HepG2 (cell line): ENCODE results near the gene TMEM98. TPM values are rescaled to one million over a fixed set of nuclear protein-coding genes. Genes with fewer than 3 reads are reported as not detected.

Experiments
- ATAC-seq: fragments of 200-7000 bp; cut with Tn5 transposase; 3 replicates; pipeline ENCODE4 v1.9.1; 2020; ENCODE audit warnings: mild to moderate bottlenecking, moderate library complexity
- BruUV-seq: library from RNA; stranded (reverse); fragments of 400-500 nt; replicated peaks from 2 replicates; lab custom pipeline; 2021; lab: Mats Ljungman, UMichigan
- CTCF ChIA-PET: fragments of 300-600 bp; formaldehyde crosslinking; extraction: SDS; loops from one replicate; lab custom pipeline; 2021; ENCODE audit warnings: low total read pairs, inconsistent platforms, low intra/inter-chr PET ratio; lab: Yijun Ruan, JAX
- POLR2A ChIA-PET: fragments of 350-600 bp; sonication (Branson Sonifier 250); formaldehyde crosslinking; loops from one replicate; lab custom pipeline; 2020; ENCODE audit warnings: antibody characterized with exemption, inconsistent platforms; lab: Yijun Ruan, JAX
- DNase-seq: peaks from one replicate; pipeline ENCODE4 v3.0.0-alpha.2; 2015; ENCODE audit warnings: low spot score
- FAIRE-seq: peaks from 3 replicates; lab custom pipeline; 2011; peaks lifted over from hg19 to GRCh38; lab: Jason Lieb, UNC
- H2AFZ ChIP-seq: one replicate; pipeline ENCODE4 v1.6.1; 2011; ENCODE audit warnings: low read length, inconsistent platforms
- H3K27ac ChIP-seq: fragments of 300-600 bp; 3 replicates; pipeline ENCODE4 v1.8.0; 2011; ENCODE audit warnings: mixed run types, mild to moderate bottlenecking, mixed read lengths, low read length, inconsistent platforms; ENCODE audit not compliant: insufficient read depth; ENCODE audit errors: extremely low read length
- H3K27me3 ChIP-seq, 2 experiments: fragments of 200-600 bp in 1 of 2; 2 replicates in 1 of 2; 3 replicates in 1 of 2; pipeline versions ENCODE4 v1.6.0 to v1.8.0; 2011; ENCODE audit warnings: low read length in 2 of 2, mild to moderate bottlenecking in 2 of 2, moderate library complexity in 2 of 2, inconsistent platforms in 1 of 2; ENCODE audit not compliant: insufficient read depth in 2 of 2, control insufficient read depth in 1 of 2
- H3K36me3 ChIP-seq, 2 experiments: fragments of 200-600 bp in 1 of 2; replicated peaks in 1 of 2; 2 replicates in 1 of 2; 3 replicates in 1 of 2; pipeline versions ENCODE4 v1.5.1 to v1.8.0; 2011; ENCODE audit warnings: low read length in 2 of 2, inconsistent platforms in 1 of 2; ENCODE audit not compliant: insufficient read depth in 2 of 2, control insufficient read depth in 1 of 2
- H3K4me1 ChIP-seq: 2 replicates; pipeline ENCODE4 v1.5.1; 2012; ENCODE audit warnings: low read length, inconsistent platforms; ENCODE audit not compliant: insufficient read depth
- H3K4me2 ChIP-seq: 2 replicates; pipeline ENCODE4 v1.6.0; 2011; ENCODE audit warnings: low read depth, low read length, inconsistent platforms
- H3K4me3 ChIP-seq, 3 experiments: fragments of 200-600 bp in 1 of 3; sonication (generic), shearing (Covaris generic) in 1 of 3; replicated peaks in 1 of 3; 2 replicates each; pipeline ENCODE4 v1.5.1; 2011 to 2016; ENCODE audit warnings: low read length in 3 of 3, inconsistent platforms in 2 of 3, low read depth in 2 of 3, mild to moderate bottlenecking in 2 of 3, control low read depth in 1 of 3, mixed read lengths in 1 of 3; ENCODE audit not compliant: insufficient read depth in 1 of 3
- H3K79me2 ChIP-seq: one replicate; pipeline ENCODE4 v1.6.1; 2011; ENCODE audit warnings: low read length, inconsistent platforms; ENCODE audit not compliant: insufficient read depth
- H3K9ac ChIP-seq: 2 replicates; pipeline ENCODE4 v1.6.0; 2011; ENCODE audit warnings: mild to moderate bottlenecking, low read depth, low read length, inconsistent platforms; ENCODE audit not compliant: insufficient read depth
- H3K9me3 ChIP-seq: 2 replicates; pipeline ENCODE4 v1.5.1; 2012; ENCODE audit warnings: mild to moderate bottlenecking, low read length
- H4K20me1 ChIP-seq: 2 replicates; pipeline ENCODE4 v1.6.0; 2011; ENCODE audit warnings: inconsistent platforms, mild to moderate bottlenecking, low read length, moderate library complexity; ENCODE audit not compliant: insufficient read depth
- FOXP1 ChIP-seq, 2 experiments: fragments of 450-650 bp in 1 of 2; IDR thresholded peaks; 2 replicates each; pipeline ENCODE4 v1.6.1; 2017 to 2018; ENCODE audit warnings: antibody characterized with exemption in 1 of 2
- GATAD2A ChIP-seq: IDR thresholded peaks from 2 replicates; pipeline ENCODE4 v1.6.1; 2016
- HNF4A ChIP-seq: sonication (generic); formaldehyde crosslinking; IDR thresholded peaks from 2 replicates; pipeline ENCODE4 v1.4.0; 2020; ENCODE audit warnings: missing genetic modification reagents
- IKZF4 ChIP-seq: sonication (generic); formaldehyde crosslinking; IDR thresholded peaks from 2 replicates; pipeline ENCODE4 v1.5.1; 2020; ENCODE audit warnings: borderline replicate concordance, mild to moderate bottlenecking, low read depth, missing genetic modification reagents; ENCODE audit errors: not compliant biosample characterization
- MAFK ChIP-seq, 2 experiments: IDR thresholded peaks in 1 of 2; conservative IDR thresholded peaks in 1 of 2; 2 replicates each; pipeline ENCODE4 v1.6.1; 2011; ENCODE audit warnings: improper control_type of control experiment in 2 of 2, low read length in 2 of 2
- POLR2AphosphoS2 ChIP-seq: IDR thresholded peaks from 2 replicates; pipeline ENCODE4 v1.6.1; 2011; ENCODE audit warnings: low read depth, low read length, improper control_type of control experiment
- RBAK ChIP-seq: sonication (generic); formaldehyde crosslinking; IDR thresholded peaks from 2 replicates; pipeline ENCODE4 v1.5.1; 2020; ENCODE audit warnings: mild to moderate bottlenecking, missing genetic modification reagents
- ZNF12 ChIP-seq: sonication (generic); formaldehyde crosslinking; IDR thresholded peaks from 2 replicates; pipeline ENCODE4 v1.5.0; 2020; ENCODE audit warnings: missing genetic modification reagents
- ZNF207 ChIP-seq: fragments of 450-650 bp; IDR thresholded peaks from 2 replicates; pipeline ENCODE4 v1.6.1; 2016; ENCODE audit warnings: antibody characterized with exemption, borderline replicate concordance
- ZNF496 ChIP-seq: sonication (generic); formaldehyde crosslinking; IDR thresholded peaks from 2 replicates; pipeline ENCODE4 v1.8.1; 2023; ENCODE audit warnings: mild to moderate bottlenecking, moderate library complexity, missing genetic modification reagents; ENCODE audit not compliant: insufficient replicate concordance
- ZNF776 ChIP-seq: sonication (generic); formaldehyde crosslinking; IDR thresholded peaks from 2 replicates; pipeline ENCODE4 v1.4.0; 2020; ENCODE audit warnings: mild to moderate bottlenecking, missing genetic modification reagents
- ZNF777 ChIP-seq: sonication (generic); formaldehyde crosslinking; IDR thresholded peaks from 2 replicates; pipeline ENCODE4 v1.4.0; 2020; ENCODE audit warnings: missing genetic modification reagents
- WGBS: methylation state at CpG from one replicate; pipeline ENCODE4 v1.1.6; 2017; ENCODE audit warnings: low lambda C conversion rate; 5-methylcytosine and 5-hydroxymethylcytosine counted together
- in situ Hi-C: cut with HindIII; loops from 2 replicates; pipeline ENCODE4 v1.10.0; 2017; ENCODE audit warnings: low pct_unique_long_range_greater_than_20kb; ENCODE audit not compliant: extremely low pct_ligation_motif_present
- intact Hi-C: fragments of 100-400 bp; cut with micrococcal nuclease; formaldehyde crosslinking; loops from one replicate; pipeline ENCODE4 v1.10.0; 2022; ENCODE audit not compliant: unreplicated experiment
- polyA plus RNA-seq, 8 experiments: library from polyadenylated mRNA; depleted of rRNA in 3 of 8; stranded (reverse) in 7 of 8; unstranded in 1 of 8; fragments of >200 nt; fragmentation: Illumina TruSeq in 4 of 8; extraction: Trizol in 4 of 8; gene quantifications; 2 replicates each; pipeline versions ENCODE4 v1.2.1 to v1.2.3, GENCODE V29; 2011 to 2016; ENCODE audit warnings: low read depth in 4 of 8, missing spikeins in 1 of 8, mixed read lengths in 1 of 8; ENCODE audit not compliant: insufficient read depth in 1 of 8
- total RNA-seq, 5 experiments: library from RNA; depleted of rRNA; stranded (reverse); fragments of >200 nt; fragmentation: Illumina TruSeq; extraction: Trizol; gene quantifications; 2 replicates each; pipeline ENCODE4 v1.2.3, GENCODE V29; 2016; ENCODE audit warnings: low read depth in 1 of 5
- TF ChIP-seq, protein P1 (sequence below): IDR thresholded peaks from 2 replicates; pipeline ENCODE4 v1.4.0; 2020; ENCODE audit warnings: mild to moderate bottlenecking, missing genetic modification reagents
- TF ChIP-seq, protein P2 (sequence below): sonication (generic); formaldehyde crosslinking; IDR thresholded peaks from 2 replicates; pipeline ENCODE4 v1.9.0; 2021; ENCODE audit warnings: missing genetic modification reagents, borderline replicate concordance
- TF ChIP-seq, protein P3 (sequence below): sonication (generic); formaldehyde crosslinking; IDR thresholded peaks from 2 replicates; pipeline ENCODE4 v1.5.0; 2020; ENCODE audit warnings: missing genetic modification reagents
- TF ChIP-seq, protein P4 (sequence below): sonication (generic); formaldehyde crosslinking; IDR thresholded peaks from 2 replicates; pipeline ENCODE4 v1.4.0; 2020; ENCODE audit warnings: missing genetic modification reagents, borderline replicate concordance

TMEM98 gene
- total and polyA plus RNA-seq, 2 of the 13 experiments (the other 11 are each of a cell fraction or from before 2014, with no cell fraction given), result 103 to 175 TPM

DNA sequence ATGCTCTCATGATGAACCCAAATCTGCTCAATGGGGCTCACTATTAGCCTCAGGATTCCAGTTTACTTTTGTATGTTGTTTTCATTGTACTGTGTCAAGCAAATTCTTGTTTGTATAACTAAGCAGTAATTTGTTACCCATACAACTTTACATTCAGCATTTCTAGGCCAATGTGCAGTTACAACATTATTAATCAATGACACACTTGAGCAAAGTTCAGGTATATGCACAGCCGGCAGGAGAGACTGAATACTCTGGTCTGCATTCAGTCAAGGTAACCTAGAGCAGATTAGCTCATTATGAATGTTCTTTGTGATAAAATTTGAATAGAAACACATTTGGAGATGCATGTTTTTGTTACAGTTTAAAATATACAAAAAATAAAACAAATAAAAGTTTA, 48.8 kb upstream of the TMEM98 start:
- DNase-seq (peak; percentile 16), ATAC-seq (peak; percentile 20; the same call in 2 of the 3 replicates), FAIRE-seq (no peak)
- Histone ChIP-seq H3K4me2 (no peak overlapping the region), H3K79me2 (peaks cover 3% of the 10 kb centered on the region), H3K4me1 (peaks cover 38% of the 10 kb centered on the region), H3K36me3 (no peaks in the 10 kb centered on the region), H3K27me3 (no peaks in the 10 kb centered on the region), H4K20me1 (no peaks in the 10 kb centered on the region), H3K27ac (no peak overlapping the region), H2AFZ (no peak overlapping the region), H3K9ac (no peak overlapping the region), H3K9me3 (no peaks in the 10 kb centered on the region), H3K4me3 (no peak overlapping the region)
- WGBS, result 0% methylated on average over 1 of the region's 1 CpG
- in situ Hi-C loops (loop anchor here (5.0 kb wide), 1 partner anchor 97 kb away; no protein-coding TSS in a partner anchor), intact Hi-C loops (no loop called here)
- BruUV-seq, result no TSS peak
- ChIA-PET POLR2A (interaction anchor here (0.8 kb wide), 1 partner anchor 31 kb away, joined by 3 read pairs; no protein-coding TSS in a partner anchor), CTCF (interaction anchor here (4.0 kb wide), 1 partner anchor 95 kb away, joined by 55 read pairs; no protein-coding TSS in a partner anchor)
- no peak for TF ChIP-seq ZNF12
- TF ChIP-seq ZNF496 (CRISPR knock-in tag), result no peak
- TF ChIP-seq, protein P1, sequence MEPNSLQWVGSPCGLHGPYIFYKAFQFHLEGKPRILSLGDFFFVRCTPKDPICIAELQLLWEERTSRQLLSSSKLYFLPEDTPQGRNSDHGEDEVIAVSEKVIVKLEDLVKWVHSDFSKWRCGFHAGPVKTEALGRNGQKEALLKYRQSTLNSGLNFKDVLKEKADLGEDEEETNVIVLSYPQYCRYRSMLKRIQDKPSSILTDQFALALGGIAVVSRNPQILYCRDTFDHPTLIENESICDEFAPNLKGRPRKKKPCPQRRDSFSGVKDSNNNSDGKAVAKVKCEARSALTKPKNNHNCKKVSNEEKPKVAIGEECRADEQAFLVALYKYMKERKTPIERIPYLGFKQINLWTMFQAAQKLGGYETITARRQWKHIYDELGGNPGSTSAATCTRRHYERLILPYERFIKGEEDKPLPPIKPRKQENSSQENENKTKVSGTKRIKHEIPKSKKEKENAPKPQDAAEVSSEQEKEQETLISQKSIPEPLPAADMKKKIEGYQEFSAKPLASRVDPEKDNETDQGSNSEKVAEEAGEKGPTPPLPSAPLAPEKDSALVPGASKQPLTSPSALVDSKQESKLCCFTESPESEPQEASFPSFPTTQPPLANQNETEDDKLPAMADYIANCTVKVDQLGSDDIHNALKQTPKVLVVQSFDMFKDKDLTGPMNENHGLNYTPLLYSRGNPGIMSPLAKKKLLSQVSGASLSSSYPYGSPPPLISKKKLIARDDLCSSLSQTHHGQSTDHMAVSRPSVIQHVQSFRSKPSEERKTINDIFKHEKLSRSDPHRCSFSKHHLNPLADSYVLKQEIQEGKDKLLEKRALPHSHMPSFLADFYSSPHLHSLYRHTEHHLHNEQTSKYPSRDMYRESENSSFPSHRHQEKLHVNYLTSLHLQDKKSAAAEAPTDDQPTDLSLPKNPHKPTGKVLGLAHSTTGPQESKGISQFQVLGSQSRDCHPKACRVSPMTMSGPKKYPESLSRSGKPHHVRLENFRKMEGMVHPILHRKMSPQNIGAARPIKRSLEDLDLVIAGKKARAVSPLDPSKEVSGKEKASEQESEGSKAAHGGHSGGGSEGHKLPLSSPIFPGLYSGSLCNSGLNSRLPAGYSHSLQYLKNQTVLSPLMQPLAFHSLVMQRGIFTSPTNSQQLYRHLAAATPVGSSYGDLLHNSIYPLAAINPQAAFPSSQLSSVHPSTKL (CRISPR knock-in tag), result peak; percentile 18; the same call in 1 of the 2 replicates
- TF ChIP-seq, protein P2, sequence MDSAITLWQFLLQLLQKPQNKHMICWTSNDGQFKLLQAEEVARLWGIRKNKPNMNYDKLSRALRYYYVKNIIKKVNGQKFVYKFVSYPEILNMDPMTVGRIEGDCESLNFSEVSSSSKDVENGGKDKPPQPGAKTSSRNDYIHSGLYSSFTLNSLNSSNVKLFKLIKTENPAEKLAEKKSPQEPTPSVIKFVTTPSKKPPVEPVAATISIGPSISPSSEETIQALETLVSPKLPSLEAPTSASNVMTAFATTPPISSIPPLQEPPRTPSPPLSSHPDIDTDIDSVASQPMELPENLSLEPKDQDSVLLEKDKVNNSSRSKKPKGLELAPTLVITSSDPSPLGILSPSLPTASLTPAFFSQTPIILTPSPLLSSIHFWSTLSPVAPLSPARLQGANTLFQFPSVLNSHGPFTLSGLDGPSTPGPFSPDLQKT, result no peak
- no peak for TF ChIP-seq ZNF207
- no peak for TF ChIP-seq FOXP1 (IDR thresholded peaks at IDR 0.05)
- peak; percentile 48; the same call in 1 of the 2 replicates for TF ChIP-seq FOXP1 (CRISPR knock-in tag; IDR thresholded peaks at IDR 0.05)
- TF ChIP-seq, protein P3, sequence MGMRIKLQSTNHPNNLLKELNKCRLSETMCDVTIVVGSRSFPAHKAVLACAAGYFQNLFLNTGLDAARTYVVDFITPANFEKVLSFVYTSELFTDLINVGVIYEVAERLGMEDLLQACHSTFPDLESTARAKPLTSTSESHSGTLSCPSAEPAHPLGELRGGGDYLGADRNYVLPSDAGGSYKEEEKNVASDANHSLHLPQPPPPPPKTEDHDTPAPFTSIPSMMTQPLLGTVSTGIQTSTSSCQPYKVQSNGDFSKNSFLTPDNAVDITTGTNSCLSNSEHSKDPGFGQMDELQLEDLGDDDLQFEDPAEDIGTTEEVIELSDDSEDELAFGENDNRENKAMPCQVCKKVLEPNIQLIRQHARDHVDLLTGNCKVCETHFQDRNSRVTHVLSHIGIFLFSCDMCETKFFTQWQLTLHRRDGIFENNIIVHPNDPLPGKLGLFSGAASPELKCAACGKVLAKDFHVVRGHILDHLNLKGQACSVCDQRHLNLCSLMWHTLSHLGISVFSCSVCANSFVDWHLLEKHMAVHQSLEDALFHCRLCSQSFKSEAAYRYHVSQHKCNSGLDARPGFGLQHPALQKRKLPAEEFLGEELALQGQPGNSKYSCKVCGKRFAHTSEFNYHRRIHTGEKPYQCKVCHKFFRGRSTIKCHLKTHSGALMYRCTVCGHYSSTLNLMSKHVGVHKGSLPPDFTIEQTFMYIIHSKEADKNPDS (CRISPR knock-in tag), result no peak
- TF ChIP-seq ZNF777 (CRISPR knock-in tag), result no peak
- peak; percentile 42 for TF ChIP-seq HNF4A
- no peak for TF ChIP-seq ZNF776 (CRISPR knock-in tag)
- no peak for TF ChIP-seq GATAD2A (CRISPR knock-in tag)
- TF ChIP-seq RBAK (CRISPR knock-in tag), result no peak
- no peak for TF ChIP-seq POLR2AphosphoS2
- TF ChIP-seq MAFK (conservative IDR thresholded peaks at IDR 0.05 in 1 of 2, IDR thresholded peaks at IDR 0.05 in 1 of 2; ENCODE audit: low read length in 2 of 2), result 0 out of 4 replicates have a peak, but pooled peaks of 1 of the 2 experiments have one; percentile 6
- TF ChIP-seq, protein P4, sequence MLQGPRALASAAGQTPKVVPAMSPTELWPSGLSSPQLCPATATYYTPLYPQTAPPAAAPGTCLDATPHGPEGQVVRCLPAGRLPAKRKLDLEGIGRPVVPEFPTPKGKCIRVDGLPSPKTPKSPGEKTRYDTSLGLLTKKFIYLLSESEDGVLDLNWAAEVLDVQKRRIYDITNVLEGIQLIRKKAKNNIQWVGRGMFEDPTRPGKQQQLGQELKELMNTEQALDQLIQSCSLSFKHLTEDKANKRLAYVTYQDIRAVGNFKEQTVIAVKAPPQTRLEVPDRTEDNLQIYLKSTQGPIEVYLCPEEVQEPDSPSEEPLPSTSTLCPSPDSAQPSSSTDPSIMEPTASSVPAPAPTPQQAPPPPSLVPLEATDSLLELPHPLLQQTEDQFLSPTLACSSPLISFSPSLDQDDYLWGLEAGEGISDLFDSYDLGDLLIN (CRISPR knock-in tag), result no peak
- TF ChIP-seq IKZF4, result no peak
